A549 (cell line): ENCODE measurements around the gene PGM2L1. TPM values are rescaled to one million over a fixed set of nuclear protein-coding genes. Genes with fewer than 3 reads are reported as not detected.
A peak's percentile ranks its signal among the peaks of the same experiment; 100 is the strongest.

ENCODE experiments used
- ATAC-seq, 2 experiments: fragments of 200-7000 bp in 1 of 2; fragments of >200 bp in 1 of 2; cut with Nextera tagmentation in 1 of 2; cut with Tn5 transposase in 1 of 2; 3 replicates each; pipeline versions ENCODE4 v1.8.0 to v1.9.1; 2018 to 2020; ENCODE audit warnings: mild to moderate bottlenecking in 1 of 2, moderate library complexity in 1 of 2
- CTCF ChIA-PET: fragments of 300-600 bp; sonication (Branson Sonifier 250); formaldehyde crosslinking; extraction: SDS; loops from one replicate; lab custom pipeline; 2021; ENCODE audit warnings: antibody characterized with exemption, inconsistent platforms; lab: Yijun Ruan, JAX
- POLR2A ChIA-PET: fragments of 350-600 bp; formaldehyde crosslinking; extraction: SDS; loops from one replicate; lab custom pipeline; 2021; ENCODE audit warnings: antibody characterized with exemption, inconsistent platforms; lab: Yijun Ruan, JAX
- DNase-seq, 2 experiments: peaks; one replicate each; pipeline versions ENCODE4 v3.0.0 to v3.0.0-alpha.2; 2011 to 2016; ENCODE audit warnings: low read depth in 1 of 2, low spot score in 1 of 2
- FAIRE-seq: peaks from 2 replicates; lab custom pipeline; 2011; peaks lifted over from hg19 to GRCh38; lab: Jason Lieb, UNC
- H3K27ac ChIP-seq, 2 experiments: fragments of >200 bp; sonication (Bioruptor Twin); formaldehyde crosslinking; 3 replicates each; pipeline ENCODE4 v1.5.1; 2016 to 2017
- H3K4me1 ChIP-seq: fragments of >200 bp; sonication (Bioruptor Twin); formaldehyde crosslinking; 3 replicates; pipeline ENCODE4 v1.6.1; 2016
- H3K4me2 ChIP-seq: fragments of >200 bp; sonication (Bioruptor Twin); formaldehyde crosslinking; 3 replicates; pipeline ENCODE4 v1.6.1; 2016
- H3K4me3 ChIP-seq: fragments of >200 bp; sonication (Bioruptor Twin); formaldehyde crosslinking; 3 replicates; pipeline ENCODE4 v1.5.1; 2016
- H3K9me3 ChIP-seq: fragments of >200 bp; sonication (Bioruptor Twin); formaldehyde crosslinking; 3 replicates; pipeline ENCODE4 v1.6.1; 2016
- ATOH8 ChIP-seq: fragments of 250-450 bp; sonication (Bioruptor Pico); IDR thresholded peaks from 2 replicates; pipeline ENCODE4 v1.5.0; 2020; ENCODE audit warnings: low read depth, mild to moderate bottlenecking, moderate library complexity
- BHLHE40 ChIP-seq: IDR thresholded peaks from 2 replicates; pipeline ENCODE4 v1.6.1; 2012; ENCODE audit warnings: low read depth, low read length, inconsistent platforms
- CBX8 ChIP-seq: fragments of 200-600 bp; sonication (generic); IDR thresholded peaks from 2 replicates; pipeline ENCODE4 v1.6.1; 2016
- CHD4 ChIP-seq: fragments of 200-600 bp; sonication (generic); IDR thresholded peaks from 2 replicates; pipeline ENCODE4 v1.6.1; 2016; ENCODE audit warnings: antibody characterized with exemption, mild to moderate bottlenecking, borderline replicate concordance
- E2F6 ChIP-seq: IDR thresholded peaks from 2 replicates; pipeline ENCODE4 v1.6.1; 2012; ENCODE audit warnings: low read depth, borderline replicate concordance
- EHF ChIP-seq: fragments of 250-450 bp; sonication (Bioruptor Pico); IDR thresholded peaks from 2 replicates; pipeline ENCODE4 v1.5.0; 2020; ENCODE audit warnings: mild to moderate bottlenecking
- EHMT2 ChIP-seq: fragments of 200-600 bp; sonication (generic); IDR thresholded peaks from 2 replicates; pipeline ENCODE4 v1.6.1; 2016; ENCODE audit warnings: antibody characterized with exemption, low read depth, mild to moderate bottlenecking, moderate library complexity
- EP300 ChIP-seq, 2 experiments: fragments of >200 bp; sonication (Bioruptor Twin); formaldehyde crosslinking; IDR thresholded peaks; 2 replicates in 1 of 2; 3 replicates in 1 of 2; pipeline ENCODE4 v1.6.1; 2016 to 2017
- FOSB ChIP-seq: fragments of 250-450 bp; sonication (Bioruptor Pico); IDR thresholded peaks from 2 replicates; pipeline ENCODE4 v1.5.0; 2020; ENCODE audit warnings: mild to moderate bottlenecking, moderate library complexity
- FOSL2 ChIP-seq, 2 experiments: fragments of 450-650 bp in 1 of 2; fragments of >200 bp in 1 of 2; sonication (Bioruptor Twin) in 1 of 2; formaldehyde crosslinking; IDR thresholded peaks; 2 replicates each; pipeline versions ENCODE4 v1.5.0 to v1.6.1; 2016 to 2020; ENCODE audit warnings: mild to moderate bottlenecking in 1 of 2, moderate library complexity in 1 of 2
- FOXS1 ChIP-seq: fragments of 250-450 bp; sonication (Bioruptor Pico); IDR thresholded peaks from 2 replicates; pipeline ENCODE4 v1.5.0; 2020; ENCODE audit warnings: mild to moderate bottlenecking, moderate library complexity
- GATA3 ChIP-seq: IDR thresholded peaks from 2 replicates; pipeline ENCODE4 v1.6.1; 2012; ENCODE audit warnings: borderline replicate concordance
- HDAC2 ChIP-seq: fragments of 200-600 bp; sonication (generic); IDR thresholded peaks from 2 replicates; pipeline ENCODE4 v1.6.1; 2016
- HEYL ChIP-seq: fragments of 250-450 bp; sonication (Bioruptor Pico); IDR thresholded peaks from 2 replicates; pipeline ENCODE4 v1.8.0; 2021; ENCODE audit warnings: mild to moderate bottlenecking, moderate library complexity
- JUN ChIP-seq, 2 experiments: fragments of >200 bp; sonication (Bioruptor Twin); formaldehyde crosslinking; IDR thresholded peaks; 2 replicates in 1 of 2; 3 replicates in 1 of 2; pipeline ENCODE4 v1.6.1; 2016 to 2017
- KDM5A ChIP-seq: fragments of 200-600 bp; sonication (generic); IDR thresholded peaks from 2 replicates; pipeline ENCODE4 v1.6.1; 2016; ENCODE audit warnings: antibody characterized with exemption, mild to moderate bottlenecking
- MAZ ChIP-seq: fragments of 150-350 bp; IDR thresholded peaks from 2 replicates; pipeline ENCODE4 v1.6.1; 2014; ENCODE audit warnings: antibody characterized with exemption, low read depth, low read length, borderline replicate concordance
- NPAS2 ChIP-seq: fragments of 250-450 bp; sonication (Bioruptor Pico); IDR thresholded peaks from 2 replicates; pipeline ENCODE4 v1.8.0; 2022; ENCODE audit warnings: mild to moderate bottlenecking, moderate library complexity, borderline replicate concordance
- PBX3 ChIP-seq: IDR thresholded peaks from 2 replicates; pipeline ENCODE4 v1.6.1; 2012
- PHF8 ChIP-seq: fragments of 200-600 bp; sonication (generic); IDR thresholded peaks from 2 replicates; pipeline ENCODE4 v1.6.1; 2016; ENCODE audit warnings: low read depth, mild to moderate bottlenecking, antibody characterized with exemption, moderate library complexity, borderline replicate concordance
- POLR2AphosphoS2 ChIP-seq: conservative IDR thresholded peaks from 2 replicates; pipeline ENCODE4 v1.6.1; 2012; ENCODE audit warnings: low read length, improper control_type of control experiment, inconsistent platforms
- RCOR1 ChIP-seq: fragments of 150-350 bp; IDR thresholded peaks from 2 replicates; pipeline ENCODE4 v1.6.1; 2014; ENCODE audit warnings: antibody characterized with exemption, low read length, low read depth
- RNF2 ChIP-seq: fragments of 200-600 bp; sonication (generic); IDR thresholded peaks from 2 replicates; pipeline ENCODE4 v1.6.1; 2016; ENCODE audit warnings: low read depth, mild to moderate bottlenecking, antibody characterized with exemption, moderate library complexity, borderline replicate concordance
- SMC3 ChIP-seq: fragments of >200 bp; sonication (Bioruptor Twin); formaldehyde crosslinking; IDR thresholded peaks from 3 replicates; pipeline ENCODE4 v1.6.1; 2018; ENCODE audit warnings: inconsistent platforms
- TP53 ChIP-seq: fragments of 250-450 bp; sonication (Bioruptor Pico); IDR thresholded peaks from 2 replicates; pipeline ENCODE4 v1.5.0; 2021; ENCODE audit warnings: mild to moderate bottlenecking, moderate library complexity
- USF2 ChIP-seq: fragments of 450-650 bp; IDR thresholded peaks from 2 replicates; pipeline ENCODE4 v1.6.1; 2014; ENCODE audit warnings: antibody characterized with exemption
- ZFP36 ChIP-seq: fragments of 450-650 bp; IDR thresholded peaks from 2 replicates; pipeline ENCODE4 v1.6.1; 2014; ENCODE audit warnings: borderline replicate concordance; ENCODE audit not compliant: partially characterized antibody
- WGBS: methylation state at CpG from one replicate; pipeline ENCODE4 v1.1.6; 2017; ENCODE audit errors: missing lambda C conversion rate; 5-methylcytosine and 5-hydroxymethylcytosine counted together
- polyA plus RNA-seq, 4 experiments: library from polyadenylated mRNA; depleted of rRNA in 3 of 4; stranded (reverse); fragments of >200 nt; fragmentation: RNase III in 1 of 4; extraction: RNeasy Plus Mini Kit Qiagen cat#74134 plus additional on column Dnase treatment in 1 of 4; gene quantifications; 2 replicates in 3 of 4; 3 replicates in 1 of 4; pipeline ENCODE4 v1.2.3, GENCODE V29; 2011 to 2017

Gene PGM2L1
- polyA plus RNA-seq, 2 of the 4 experiments (the other 2 are of a cell fraction): 21.8 to 23.5 TPM

- Histone ChIP-seq H3K9me3 (peaks cover 14% of the 10 kb centered on the region; the same call in 2 of the 3 replicates), H3K4me2 (no peak overlapping the region)
- ATAC-seq: no peak
- TF ChIP-seq JUN (IDR thresholded peaks at IDR 0.05) (no peak), FOSB (CRISPR knock-in tag) (no peak), EP300 (IDR thresholded peaks at IDR 0.05) (no peak), FOXS1 (CRISPR knock-in tag) (no peak), ATOH8 (no peak), CHD4 (no peak), MAZ (no peak), E2F6 (no peak)
- TF ChIP-seq, all 56 proteins: peak for 0
- 91% methylated on average over 3 of the region's 3 CpGs for WGBS
- Histone ChIP-seq H3K27ac (no peak overlapping the region), H3K4me3 (no peak overlapping the region), H3K4me1 (peaks cover 7% of the 10 kb centered on the region; the same call in 1 of the 3 replicates)
- ChIA-PET POLR2A (interaction anchor here (0.5 kb wide), 1 partner anchor 13 kb away, joined by 3 read pairs; the partner anchor contains the start of gene P4HA3), CTCF (interaction anchor here (1.0 to 2.5 kb wide), 5 partner anchors 11 to 272 kb away, joined by 3 to 11 read pairs (median 6); no protein-coding TSS in a partner anchor)
- FAIRE-seq (no peak), DNase-seq (no peak)
Measured at GRCh38 chr11:74299015-74299414, 99.2 kb downstream of the PGM2L1 start.

GRCh38 chr11:74297484-74297883 is 100.7 kb downstream of the PGM2L1 start:
- ChIA-PET CTCF (interaction anchor here (0.6 to 2.5 kb wide), 5 partner anchors 24 to 159 kb away, joined by 3 to 11 read pairs (median 4); no protein-coding TSS in a partner anchor), POLR2A (no interaction called here)
- ATAC-seq: no peak
- FAIRE-seq: no peak
- Histone ChIP-seq H3K27ac (no peak overlapping the region), H3K4me2 (no peak overlapping the region), H3K9me3 (peaks cover 14% of the 10 kb centered on the region; the same call in 2 of the 3 replicates), H3K4me3 (no peak overlapping the region), H3K4me1 (peaks cover 3% of the 10 kb centered on the region; the same call in 1 of the 3 replicates)
- no peak for DNase-seq
- no peak for TF ChIP-seq ZFP36
- TF ChIP-seq POLR2AphosphoS2: no peak
- no peak for TF ChIP-seq CBX8
- TF ChIP-seq HEYL (CRISPR knock-in tag): no peak
- TF ChIP-seq TP53: no peak
- TF ChIP-seq KDM5A: no peak
- TF ChIP-seq BHLHE40: no peak
- no peak for TF ChIP-seq NPAS2
- TF ChIP-seq RNF2: no peak
- 88% methylated on average over 1 of the region's 1 CpG for WGBS

GRCh38 chr11:74288911-74289310 is 109.3 kb downstream of the PGM2L1 start:
- Histone ChIP-seq H3K4me3 (no peak overlapping the region), H3K4me1 (peaks cover 52% of the 10 kb centered on the region), H3K27ac (peak overlapping the region; percentile 96 to 97), H3K4me2 (peak overlapping the region; percentile 47; the same call in 2 of the 3 replicates), H3K9me3 (0 out of 3 replicates have a peak, but pooled peaks cover 2% of the 10 kb centered on the region)
- TF ChIP-seq SMC3: no peak
- FAIRE-seq (no peak), DNase-seq (no peak), ATAC-seq (no peak)
- POLR2A ChIA-PET: no interaction called here
- CTCF ChIA-PET: interaction anchor here (1.7 kb wide), 1 partner anchor 10 kb away, joined by 4 read pairs; no protein-coding TSS in a partner anchor
- 88% methylated on average over 4 of the region's 4 CpGs for WGBS

- H3K4me1 ChIP-seq: peaks cover 59% of the 10 kb centered on the region
- H3K4me3 ChIP-seq: no peak overlapping the region
- WGBS: 7% methylated on average over 1 of the region's 1 CpG
- POLR2A ChIA-PET: interaction anchor here (1.3 kb wide), 1 partner anchor 9 kb away, joined by 8 read pairs; no protein-coding TSS in a partner anchor
- DNase-seq (peak; percentile 86 to 94), FAIRE-seq (no peak), ATAC-seq (peak; percentile 94 to 96)
- peak overlapping the region; percentile 96 to 97 for H3K27ac ChIP-seq
- 0 out of 3 replicates have a peak, but pooled peaks cover 2% of the 10 kb centered on the region for H3K9me3 ChIP-seq
- peak overlapping the region; percentile 47 for H3K4me2 ChIP-seq
- CTCF ChIA-PET: interaction anchor here (1.1 to 1.7 kb wide), 3 partner anchors 10 to 161 kb away, joined by 3 to 8 read pairs (median 4); no protein-coding TSS in a partner anchor
- TF ChIP-seq EHMT2 (no peak), HDAC2 (no peak), PHF8 (no peak), CHD4 (no peak), MAZ (no peak), PBX3 (peak; percentile 49; the same call in 1 of the 2 replicates), SMC3 (peak; percentile 25; the same call in 1 of the 3 replicates), RCOR1 (no peak), FOSL2 (IDR thresholded peaks at IDR 0.05) (peak; percentile 77; the same call in 1 of the 2 replicates), FOSL2 (CRISPR knock-in tag; IDR thresholded peaks at IDR 0.05) (peak; percentile 94), GATA3 (peak; percentile 84), EHF (CRISPR knock-in tag) (no peak), USF2 (no peak)
Measured at GRCh38 chr11:74288161-74288560, 110.1 kb downstream of the PGM2L1 start.
